HepG2 (cell line): Measurements from ENCODE around the gene NUBP2. TPM values are rescaled to one million over a fixed set of nuclear protein-coding genes. Genes with fewer than 3 reads are reported as not detected.
A peak's percentile ranks its signal among the peaks of the same experiment; 100 is the strongest.

Experiments used
- ATAC-seq: fragments of 200-7000 bp; cut with Tn5 transposase; 3 replicates; pipeline ENCODE4 v1.9.1; 2020; ENCODE audit warnings: mild to moderate bottlenecking, moderate library complexity
- BruUV-seq: library from RNA; stranded (reverse); fragments of 400-500 nt; replicated peaks from 2 replicates; lab custom pipeline; 2021; lab: Mats Ljungman, UMichigan
- CTCF ChIA-PET: fragments of 300-600 bp; formaldehyde crosslinking; extraction: SDS; loops from one replicate; lab custom pipeline; 2021; ENCODE audit warnings: low total read pairs, inconsistent platforms, low intra/inter-chr PET ratio; lab: Yijun Ruan, JAX
- POLR2A ChIA-PET: fragments of 350-600 bp; sonication (Branson Sonifier 250); formaldehyde crosslinking; loops from one replicate; lab custom pipeline; 2020; ENCODE audit warnings: antibody characterized with exemption, inconsistent platforms; lab: Yijun Ruan, JAX
- DNase-seq: peaks from one replicate; pipeline ENCODE4 v3.0.0-alpha.2; 2015; ENCODE audit warnings: low spot score
- FAIRE-seq: peaks from 3 replicates; lab custom pipeline; 2011; peaks lifted over from hg19 to GRCh38; lab: Jason Lieb, UNC
- H2AFZ ChIP-seq: one replicate; pipeline ENCODE4 v1.6.1; 2011; ENCODE audit warnings: low read length, inconsistent platforms
- H3K27ac ChIP-seq: fragments of 300-600 bp; 3 replicates; pipeline ENCODE4 v1.8.0; 2011; ENCODE audit warnings: mixed run types, mild to moderate bottlenecking, mixed read lengths, low read length, inconsistent platforms; ENCODE audit not compliant: insufficient read depth; ENCODE audit errors: extremely low read length
- H3K27me3 ChIP-seq, 2 experiments: fragments of 200-600 bp in 1 of 2; 2 replicates in 1 of 2; 3 replicates in 1 of 2; pipeline versions ENCODE4 v1.6.0 to v1.8.0; 2011; ENCODE audit warnings: low read length in 2 of 2, mild to moderate bottlenecking in 2 of 2, moderate library complexity in 2 of 2, inconsistent platforms in 1 of 2; ENCODE audit not compliant: insufficient read depth in 2 of 2, control insufficient read depth in 1 of 2
- H3K36me3 ChIP-seq, 2 experiments: fragments of 200-600 bp in 1 of 2; replicated peaks in 1 of 2; 2 replicates in 1 of 2; 3 replicates in 1 of 2; pipeline versions ENCODE4 v1.5.1 to v1.8.0; 2011; ENCODE audit warnings: low read length in 2 of 2, inconsistent platforms in 1 of 2; ENCODE audit not compliant: insufficient read depth in 2 of 2, control insufficient read depth in 1 of 2
- H3K4me1 ChIP-seq: 2 replicates; pipeline ENCODE4 v1.5.1; 2012; ENCODE audit warnings: low read length, inconsistent platforms; ENCODE audit not compliant: insufficient read depth
- H3K4me2 ChIP-seq: 2 replicates; pipeline ENCODE4 v1.6.0; 2011; ENCODE audit warnings: low read depth, low read length, inconsistent platforms
- H3K4me3 ChIP-seq, 3 experiments: fragments of 200-600 bp in 1 of 3; sonication (generic), shearing (Covaris generic) in 1 of 3; replicated peaks in 1 of 3; 2 replicates each; pipeline ENCODE4 v1.5.1; 2011 to 2016; ENCODE audit warnings: low read length in 3 of 3, inconsistent platforms in 2 of 3, low read depth in 2 of 3, mild to moderate bottlenecking in 2 of 3, control low read depth in 1 of 3, mixed read lengths in 1 of 3; ENCODE audit not compliant: insufficient read depth in 1 of 3
- H3K79me2 ChIP-seq: one replicate; pipeline ENCODE4 v1.6.1; 2011; ENCODE audit warnings: low read length, inconsistent platforms; ENCODE audit not compliant: insufficient read depth
- H3K9ac ChIP-seq: 2 replicates; pipeline ENCODE4 v1.6.0; 2011; ENCODE audit warnings: mild to moderate bottlenecking, low read depth, low read length, inconsistent platforms; ENCODE audit not compliant: insufficient read depth
- H3K9me3 ChIP-seq: 2 replicates; pipeline ENCODE4 v1.5.1; 2012; ENCODE audit warnings: mild to moderate bottlenecking, low read length
- H4K20me1 ChIP-seq: 2 replicates; pipeline ENCODE4 v1.6.0; 2011; ENCODE audit warnings: inconsistent platforms, mild to moderate bottlenecking, low read length, moderate library complexity; ENCODE audit not compliant: insufficient read depth
- ARNT ChIP-seq: fragments of 450-650 bp; IDR thresholded peaks from 2 replicates; pipeline ENCODE4 v1.6.1; 2017
- CCDC6 ChIP-seq: sonication (generic); formaldehyde crosslinking; IDR thresholded peaks from 2 replicates; pipeline ENCODE4 v1.8.1; 2022; ENCODE audit warnings: mild to moderate bottlenecking, missing genetic modification reagents, moderate library complexity
- DPF2 ChIP-seq: sonication (generic); formaldehyde crosslinking; IDR thresholded peaks from 2 replicates; pipeline ENCODE4 v1.4.0; 2020; ENCODE audit warnings: mild to moderate bottlenecking, low read depth, missing genetic modification reagents, borderline replicate concordance
- SIX1 ChIP-seq: sonication (generic); formaldehyde crosslinking; IDR thresholded peaks from 2 replicates; pipeline ENCODE4 v1.4.0; 2020; ENCODE audit warnings: missing genetic modification reagents, borderline replicate concordance
- SNAPC2 ChIP-seq: sonication (generic); formaldehyde crosslinking; IDR thresholded peaks from 2 replicates; pipeline ENCODE4 v1.8.1; 2022; ENCODE audit warnings: mild to moderate bottlenecking, missing genetic modification reagents
- ZFP36L1 ChIP-seq: sonication (generic); formaldehyde crosslinking; IDR thresholded peaks from 2 replicates; pipeline ENCODE4 v1.8.0; 2022; ENCODE audit warnings: mild to moderate bottlenecking, missing genetic modification reagents, moderate library complexity
- ZNF570 ChIP-seq: sonication (generic); formaldehyde crosslinking; IDR thresholded peaks from 2 replicates; pipeline ENCODE4 v1.4.0; 2020; ENCODE audit warnings: mild to moderate bottlenecking, missing genetic modification reagents, borderline replicate concordance
- ZNF629 ChIP-seq: sonication (generic); formaldehyde crosslinking; conservative IDR thresholded peaks from 2 replicates; pipeline ENCODE4 v1.5.0; 2020; ENCODE audit warnings: missing genetic modification reagents
- ZNF660 ChIP-seq: sonication (generic); formaldehyde crosslinking; IDR thresholded peaks from 2 replicates; pipeline ENCODE4 v1.5.1; 2020; ENCODE audit warnings: mild to moderate bottlenecking, low read depth, missing genetic modification reagents, borderline replicate concordance
- ZNF761 ChIP-seq: sonication (generic); formaldehyde crosslinking; conservative IDR thresholded peaks from 2 replicates; pipeline ENCODE4 v1.4.0; 2020; ENCODE audit warnings: mild to moderate bottlenecking, missing genetic modification reagents
- WGBS: methylation state at CpG from one replicate; pipeline ENCODE4 v1.1.6; 2017; ENCODE audit warnings: low lambda C conversion rate; 5-methylcytosine and 5-hydroxymethylcytosine counted together
- in situ Hi-C: cut with HindIII; loops from 2 replicates; pipeline ENCODE4 v1.10.0; 2017; ENCODE audit warnings: low pct_unique_long_range_greater_than_20kb; ENCODE audit not compliant: extremely low pct_ligation_motif_present
- intact Hi-C: fragments of 100-400 bp; cut with micrococcal nuclease; formaldehyde crosslinking; loops from one replicate; pipeline ENCODE4 v1.10.0; 2022; ENCODE audit not compliant: unreplicated experiment
- polyA plus RNA-seq, 8 experiments: library from polyadenylated mRNA; depleted of rRNA in 3 of 8; stranded (reverse) in 7 of 8; unstranded in 1 of 8; fragments of >200 nt; fragmentation: Illumina TruSeq in 4 of 8; extraction: Trizol in 4 of 8; gene quantifications; 2 replicates each; pipeline versions ENCODE4 v1.2.1 to v1.2.3, GENCODE V29; 2011 to 2016; ENCODE audit warnings: low read depth in 4 of 8, missing spikeins in 1 of 8, mixed read lengths in 1 of 8; ENCODE audit not compliant: insufficient read depth in 1 of 8
- total RNA-seq, 5 experiments: library from RNA; depleted of rRNA; stranded (reverse); fragments of >200 nt; fragmentation: Illumina TruSeq; extraction: Trizol; gene quantifications; 2 replicates each; pipeline ENCODE4 v1.2.3, GENCODE V29; 2016; ENCODE audit warnings: low read depth in 1 of 5
- TF ChIP-seq, protein P1 (sequence below): sonication (generic); formaldehyde crosslinking; IDR thresholded peaks from 2 replicates; pipeline ENCODE4 v1.4.0; 2020; ENCODE audit warnings: mild to moderate bottlenecking, missing genetic modification reagents
- TF ChIP-seq, protein P2 (sequence below): sonication (generic); formaldehyde crosslinking; IDR thresholded peaks from 2 replicates; pipeline ENCODE4; 2020; ENCODE audit warnings: missing genetic modification reagents, mild to moderate bottlenecking, borderline replicate concordance
- TF ChIP-seq, protein P3 (sequence below): sonication (generic); formaldehyde crosslinking; IDR thresholded peaks from 2 replicates; pipeline ENCODE4 v1.4.0; 2020; ENCODE audit warnings: missing genetic modification reagents, borderline replicate concordance
- TF ChIP-seq, protein P4 (sequence below): sonication (generic); formaldehyde crosslinking; IDR thresholded peaks from 2 replicates; pipeline ENCODE4 v1.4.0; 2020; ENCODE audit warnings: missing genetic modification reagents

NUBP2 gene
- total and polyA plus RNA-seq, 2 of the 13 experiments (the other 11 are each of a cell fraction or from before 2014, with no cell fraction given), result 25.7 to 61.5 TPM

DNA sequence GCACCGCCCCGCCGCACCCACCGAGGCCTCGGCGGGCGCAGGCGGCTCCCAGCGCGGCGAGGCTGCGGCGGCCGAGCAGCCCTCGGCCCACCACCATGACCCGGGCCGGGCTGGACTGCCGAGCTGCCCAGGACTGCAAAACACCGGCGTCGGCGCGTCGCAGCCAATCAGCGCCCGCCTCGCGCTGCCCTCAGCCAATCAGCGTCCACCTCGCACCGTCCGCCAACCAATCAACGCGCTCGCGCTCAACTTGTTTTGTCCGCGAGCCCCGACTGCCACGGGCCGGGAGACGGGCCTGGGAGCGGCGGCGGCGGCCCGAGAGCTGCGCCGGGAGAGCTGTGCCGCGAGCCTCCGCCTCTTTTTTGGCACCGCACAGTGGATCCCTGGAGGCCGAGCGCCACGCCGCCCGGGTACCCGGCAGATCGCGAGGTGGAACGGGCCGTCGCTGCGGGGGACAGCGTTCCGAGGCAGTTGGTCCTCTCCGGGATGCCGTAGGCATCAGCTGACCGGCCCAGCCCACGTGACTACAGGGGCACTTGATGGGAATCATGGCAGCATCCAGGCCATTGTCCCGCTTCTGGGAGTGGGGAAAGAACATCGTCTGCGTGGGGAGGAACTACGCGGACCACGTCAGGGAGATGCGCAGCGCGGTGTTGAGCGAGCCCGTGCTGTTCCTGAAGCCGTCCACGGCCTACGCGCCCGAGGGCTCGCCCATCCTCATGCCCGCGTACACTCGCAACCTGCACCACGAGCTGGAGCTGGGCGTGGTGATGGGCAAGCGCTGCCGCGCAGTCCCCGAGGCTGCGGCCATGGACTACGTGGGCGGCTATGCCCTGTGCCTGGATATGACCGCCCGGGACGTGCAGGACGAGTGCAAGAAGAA is 44.2 kb downstream of the NUBP2 start, which contains the start of the genes FAHD1 and HAGH:
Gene FAHD1 (plus strand): TSS at position 516 of the 883 bp plus-strand sequence. CDS start 33 bp downstream, at position 549.
Gene HAGH (minus strand): TSS at position 135 of the 883 bp plus-strand sequence. CDS start 38 bp downstream, at position 97.
- DNase-seq (peak; percentile 88), FAIRE-seq (peak; percentile 77)
- TF ChIP-seq ARNT, result no peak
- no peak for TF ChIP-seq ZNF761 (CRISPR knock-in tag)
- TF ChIP-seq CCDC6, result no peak
- no peak; the same call in 1 of the 2 replicates for TF ChIP-seq ZNF629 (CRISPR knock-in tag)
- TF ChIP-seq ZFP36L1, result peak; percentile 55; the same call in 1 of the 2 replicates
- TF ChIP-seq SNAPC2 (CRISPR knock-in tag), result peak; percentile 78; the same call in 1 of the 2 replicates
- TF ChIP-seq, protein P1, sequence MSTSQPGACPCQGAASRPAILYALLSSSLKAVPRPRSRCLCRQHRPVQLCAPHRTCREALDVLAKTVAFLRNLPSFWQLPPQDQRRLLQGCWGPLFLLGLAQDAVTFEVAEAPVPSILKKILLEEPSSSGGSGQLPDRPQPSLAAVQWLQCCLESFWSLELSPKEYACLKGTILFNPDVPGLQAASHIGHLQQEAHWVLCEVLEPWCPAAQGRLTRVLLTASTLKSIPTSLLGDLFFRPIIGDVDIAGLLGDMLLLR (CRISPR knock-in tag), result peak; percentile 86
- TF ChIP-seq ZNF660 (CRISPR knock-in tag), result no peak
- TF ChIP-seq SIX1 (CRISPR knock-in tag), result no peak
- TF ChIP-seq, protein P2, sequence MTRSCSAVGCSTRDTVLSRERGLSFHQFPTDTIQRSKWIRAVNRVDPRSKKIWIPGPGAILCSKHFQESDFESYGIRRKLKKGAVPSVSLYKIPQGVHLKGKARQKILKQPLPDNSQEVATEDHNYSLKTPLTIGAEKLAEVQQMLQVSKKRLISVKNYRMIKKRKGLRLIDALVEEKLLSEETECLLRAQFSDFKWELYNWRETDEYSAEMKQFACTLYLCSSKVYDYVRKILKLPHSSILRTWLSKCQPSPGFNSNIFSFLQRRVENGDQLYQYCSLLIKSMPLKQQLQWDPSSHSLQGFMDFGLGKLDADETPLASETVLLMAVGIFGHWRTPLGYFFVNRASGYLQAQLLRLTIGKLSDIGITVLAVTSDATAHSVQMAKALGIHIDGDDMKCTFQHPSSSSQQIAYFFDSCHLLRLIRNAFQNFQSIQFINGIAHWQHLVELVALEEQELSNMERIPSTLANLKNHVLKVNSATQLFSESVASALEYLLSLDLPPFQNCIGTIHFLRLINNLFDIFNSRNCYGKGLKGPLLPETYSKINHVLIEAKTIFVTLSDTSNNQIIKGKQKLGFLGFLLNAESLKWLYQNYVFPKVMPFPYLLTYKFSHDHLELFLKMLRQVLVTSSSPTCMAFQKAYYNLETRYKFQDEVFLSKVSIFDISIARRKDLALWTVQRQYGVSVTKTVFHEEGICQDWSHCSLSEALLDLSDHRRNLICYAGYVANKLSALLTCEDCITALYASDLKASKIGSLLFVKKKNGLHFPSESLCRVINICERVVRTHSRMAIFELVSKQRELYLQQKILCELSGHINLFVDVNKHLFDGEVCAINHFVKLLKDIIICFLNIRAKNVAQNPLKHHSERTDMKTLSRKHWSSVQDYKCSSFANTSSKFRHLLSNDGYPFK (CRISPR knock-in tag), result peak; percentile 92
- TF ChIP-seq, protein P3, sequence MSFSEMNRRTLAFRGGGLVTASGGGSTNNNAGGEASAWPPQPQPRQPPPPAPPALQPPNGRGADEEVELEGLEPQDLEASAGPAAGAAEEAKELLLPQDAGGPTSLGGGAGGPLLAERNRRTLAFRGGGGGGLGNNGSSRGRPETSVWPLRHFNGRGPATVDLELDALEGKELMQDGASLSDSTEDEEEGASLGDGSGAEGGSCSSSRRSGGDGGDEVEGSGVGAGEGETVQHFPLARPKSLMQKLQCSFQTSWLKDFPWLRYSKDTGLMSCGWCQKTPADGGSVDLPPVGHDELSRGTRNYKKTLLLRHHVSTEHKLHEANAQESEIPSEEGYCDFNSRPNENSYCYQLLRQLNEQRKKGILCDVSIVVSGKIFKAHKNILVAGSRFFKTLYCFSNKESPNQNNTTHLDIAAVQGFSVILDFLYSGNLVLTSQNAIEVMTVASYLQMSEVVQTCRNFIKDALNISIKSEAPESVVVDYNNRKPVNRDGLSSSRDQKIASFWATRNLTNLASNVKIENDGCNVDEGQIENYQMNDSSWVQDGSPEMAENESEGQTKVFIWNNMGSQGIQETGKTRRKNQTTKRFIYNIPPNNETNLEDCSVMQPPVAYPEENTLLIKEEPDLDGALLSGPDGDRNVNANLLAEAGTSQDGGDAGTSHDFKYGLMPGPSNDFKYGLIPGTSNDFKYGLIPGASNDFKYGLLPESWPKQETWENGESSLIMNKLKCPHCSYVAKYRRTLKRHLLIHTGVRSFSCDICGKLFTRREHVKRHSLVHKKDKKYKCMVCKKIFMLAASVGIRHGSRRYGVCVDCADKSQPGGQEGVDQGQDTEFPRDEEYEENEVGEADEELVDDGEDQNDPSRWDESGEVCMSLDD (CRISPR knock-in tag), result no peak
- TF ChIP-seq, protein P4, sequence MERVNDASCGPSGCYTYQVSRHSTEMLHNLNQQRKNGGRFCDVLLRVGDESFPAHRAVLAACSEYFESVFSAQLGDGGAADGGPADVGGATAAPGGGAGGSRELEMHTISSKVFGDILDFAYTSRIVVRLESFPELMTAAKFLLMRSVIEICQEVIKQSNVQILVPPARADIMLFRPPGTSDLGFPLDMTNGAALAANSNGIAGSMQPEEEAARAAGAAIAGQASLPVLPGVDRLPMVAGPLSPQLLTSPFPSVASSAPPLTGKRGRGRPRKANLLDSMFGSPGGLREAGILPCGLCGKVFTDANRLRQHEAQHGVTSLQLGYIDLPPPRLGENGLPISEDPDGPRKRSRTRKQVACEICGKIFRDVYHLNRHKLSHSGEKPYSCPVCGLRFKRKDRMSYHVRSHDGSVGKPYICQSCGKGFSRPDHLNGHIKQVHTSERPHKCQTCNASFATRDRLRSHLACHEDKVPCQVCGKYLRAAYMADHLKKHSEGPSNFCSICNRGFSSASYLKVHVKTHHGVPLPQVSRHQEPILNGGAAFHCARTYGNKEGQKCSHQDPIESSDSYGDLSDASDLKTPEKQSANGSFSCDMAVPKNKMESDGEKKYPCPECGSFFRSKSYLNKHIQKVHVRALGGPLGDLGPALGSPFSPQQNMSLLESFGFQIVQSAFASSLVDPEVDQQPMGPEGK, result peak; percentile 53
- TF ChIP-seq ZNF570 (CRISPR knock-in tag), result no peak
- TF ChIP-seq DPF2, result no peak

More for the DNA sequence above, 44.2 kb downstream of the NUBP2 start, which contains the start of the genes FAHD1 and HAGH:
- Histone ChIP-seq H4K20me1 (peaks cover 5% of the 10 kb centered on the region; the same call in 1 of the 2 replicates), H3K9ac (peak within 1 kb of the TSS; percentile 84), H2AFZ (no peak within 1 kb of the TSS), H3K79me2 (peaks cover 62% of the 10 kb centered on the region), H3K4me1 (peaks cover 54% of the 10 kb centered on the region), H3K9me3 (no peaks in the 10 kb centered on the region), H3K36me3 (peaks cover 6 to 10% of the 10 kb centered on the region in 2 experiments; a peak in 4 of 5 replicates), H3K27me3 (no peaks in the 10 kb centered on the region; a peak in 1 of 5 replicates), H3K4me3 (peak within 1 kb of the TSS; percentile 72 to 97 (median 92)), H3K4me2 (peak within 1 kb of the TSS; percentile 81), H3K27ac (peak within 1 kb of the TSS; percentile 93)
- peak; percentile 77 for ATAC-seq
- ChIA-PET CTCF (no interaction called here), POLR2A (interaction anchor here (0.9 to 5.7 kb wide), 16 partner anchors 33 to 328 kb away, joined by 3 to 49 read pairs (median 4); partner anchors contain the start of genes EME2, IFT140, MRPS34 and NME3)
- in situ Hi-C loops (no loop called here), intact Hi-C loops (loop anchor here (5.0 kb wide), 1 partner anchor 45 kb away; the partner anchor contains the start of genes NUBP2 and SPSB3)
- BruUV-seq, result no TSS peak
- 0% methylated on average over 3 of the region's 104 CpGs for WGBS
